GM18519 (cell line): Measurements from ENCODE around the gene MARCHF3.
"Not testable (repeated sequence)": the region's sequence is repeated elsewhere in the genome, so short reads cannot be mapped to it uniquely, and the experiment has no call there.

Experiments used
- ATAC-seq: cut with Tn5 transposase; IDR thresholded peaks from one replicate; pipeline ENCODE4 v1.9.1; 2021; ENCODE audit warnings: mild to moderate bottlenecking, moderate library complexity; ENCODE audit not compliant: unreplicated experiment, low FRiP score

Gene MARCHF3, protein sequence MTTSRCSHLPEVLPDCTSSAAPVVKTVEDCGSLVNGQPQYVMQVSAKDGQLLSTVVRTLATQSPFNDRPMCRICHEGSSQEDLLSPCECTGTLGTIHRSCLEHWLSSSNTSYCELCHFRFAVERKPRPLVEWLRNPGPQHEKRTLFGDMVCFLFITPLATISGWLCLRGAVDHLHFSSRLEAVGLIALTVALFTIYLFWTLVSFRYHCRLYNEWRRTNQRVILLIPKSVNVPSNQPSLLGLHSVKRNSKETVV

DNA sequence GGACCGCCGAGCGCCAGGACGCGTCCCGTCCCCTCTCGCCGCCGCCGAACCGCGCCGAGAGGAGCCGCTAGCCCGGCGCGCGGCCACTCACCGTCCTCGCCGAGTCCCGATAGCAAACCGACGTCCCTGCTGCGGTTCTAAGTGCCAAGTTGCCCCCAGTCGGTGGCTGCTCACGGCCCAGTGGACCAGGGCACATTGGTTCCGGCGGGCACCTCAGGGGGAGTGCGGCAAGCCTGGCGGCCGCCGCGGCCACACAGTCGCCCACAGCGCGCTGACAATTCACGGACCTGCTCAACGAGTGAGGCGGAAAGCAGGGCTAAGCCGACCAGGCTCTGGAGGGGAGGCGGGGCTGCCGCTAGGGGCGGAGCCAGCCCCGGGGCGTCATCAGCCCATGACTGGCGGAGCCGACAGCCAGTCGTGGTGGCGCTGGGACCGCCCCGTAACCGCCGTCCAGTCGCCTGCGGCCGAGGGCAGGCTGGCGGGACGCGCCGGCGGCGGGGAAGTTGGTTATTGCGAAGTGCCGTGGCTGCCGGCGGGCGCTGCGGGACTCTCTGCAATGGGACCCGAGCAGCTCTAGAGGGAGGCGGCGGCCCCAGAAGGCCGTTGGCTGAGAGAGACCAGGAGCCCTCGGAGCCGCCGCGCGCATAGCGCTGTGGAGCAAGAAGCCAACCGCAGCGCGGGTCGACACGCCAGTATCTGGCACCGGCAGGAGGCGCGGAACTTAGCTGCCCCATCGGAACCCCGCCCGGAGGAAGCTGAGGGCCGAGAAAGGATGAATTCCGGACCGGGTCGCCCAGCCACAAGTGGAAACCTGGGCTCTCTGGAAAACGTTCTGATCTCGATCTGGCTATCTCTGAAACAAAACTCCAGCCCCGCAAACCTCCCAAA lies at the start of gene MARCHF3:
Gene MARCHF3, minus strand, starts transcription at position 300 of the 888 bp plus-strand sequence. CDS start 112,387 bp downstream, outside the sequence.
- ATAC-seq = peak; percentile 96

DNA sequence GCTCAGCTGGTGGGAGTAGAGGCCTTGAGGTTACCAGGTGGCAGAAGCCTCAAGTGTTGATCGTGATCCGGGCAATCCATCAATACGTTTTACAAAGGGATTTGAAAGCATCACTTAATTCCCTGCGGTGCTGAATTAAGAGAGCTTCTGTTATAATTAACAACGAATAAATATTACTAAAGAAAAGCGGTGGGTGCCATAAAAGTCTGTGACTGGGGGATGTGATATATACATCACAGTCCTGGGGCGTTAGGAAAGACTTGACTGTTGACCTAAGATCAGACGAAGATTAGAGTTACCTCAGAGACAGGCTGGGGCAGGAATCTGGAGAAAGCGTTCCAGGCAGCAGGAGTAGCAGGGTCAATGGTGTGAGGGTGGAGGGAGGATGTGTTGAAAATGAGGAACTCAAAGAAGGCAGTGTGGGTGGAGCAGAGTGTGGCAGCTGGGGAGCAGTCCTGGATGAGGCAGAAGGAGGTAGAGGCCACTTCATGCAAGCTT lies 49.7 kb upstream of the MARCHF3 start:
- no peak for ATAC-seq

DNA sequence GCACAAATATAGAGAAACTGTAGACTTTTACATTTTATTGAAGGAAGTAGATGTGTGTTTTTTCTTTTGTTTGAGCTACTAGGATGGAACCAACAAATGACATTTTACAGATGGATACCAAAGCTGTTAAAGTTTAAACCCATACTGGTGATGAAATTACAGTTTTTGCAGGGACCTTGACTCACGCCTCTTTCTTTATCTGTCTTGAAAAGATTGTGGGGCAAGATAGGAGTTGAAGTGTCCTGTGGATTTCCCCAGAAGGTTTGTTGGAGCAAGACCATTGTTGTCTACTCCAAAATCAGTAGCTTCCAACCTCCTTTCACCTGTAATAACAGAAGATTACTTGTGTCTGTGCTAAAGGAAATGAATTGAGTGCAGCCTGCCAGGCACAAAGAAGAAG lies 47.0 kb upstream of the MARCHF3 start:
- ATAC-seq = no peak

DNA sequence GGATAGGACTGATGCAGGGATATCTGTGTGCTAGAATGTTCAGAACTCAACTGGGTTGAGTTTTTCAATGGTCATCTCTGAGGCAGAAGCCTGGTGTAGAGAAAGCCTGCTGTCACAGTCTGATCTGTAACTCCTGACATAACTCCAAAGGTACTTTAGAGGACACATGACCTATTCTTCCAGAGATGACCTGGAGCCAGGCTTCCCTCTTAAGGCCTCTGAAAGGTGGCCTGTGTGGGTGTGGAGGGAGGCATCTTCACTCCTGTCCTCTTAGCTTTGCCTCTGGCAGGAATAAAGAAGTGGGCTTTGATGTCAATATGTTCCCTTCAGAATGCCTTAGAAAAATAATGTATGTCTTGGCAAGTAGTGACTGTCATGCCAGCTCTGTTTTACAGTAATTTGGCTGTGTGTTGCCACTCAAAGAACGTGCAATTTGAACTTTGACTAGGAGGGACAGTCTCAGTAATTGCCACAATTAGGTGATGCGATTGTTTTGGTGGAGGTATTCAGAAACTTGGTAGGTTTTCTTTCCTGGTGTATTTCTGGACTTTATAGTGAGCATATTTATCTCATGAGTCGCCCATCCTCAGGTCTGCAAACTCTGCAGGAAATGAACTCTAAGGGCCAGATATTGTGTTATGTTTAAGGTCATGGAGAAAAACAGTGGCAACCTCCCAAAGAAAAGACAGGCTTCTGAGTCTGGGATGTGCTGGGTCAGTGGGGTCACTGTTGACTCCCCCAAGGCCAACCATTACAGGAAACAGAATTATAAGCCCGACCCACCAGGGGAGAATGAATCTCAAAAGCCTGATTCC lies 46.2 kb upstream of the MARCHF3 start:
- ATAC-seq = no peak

DNA sequence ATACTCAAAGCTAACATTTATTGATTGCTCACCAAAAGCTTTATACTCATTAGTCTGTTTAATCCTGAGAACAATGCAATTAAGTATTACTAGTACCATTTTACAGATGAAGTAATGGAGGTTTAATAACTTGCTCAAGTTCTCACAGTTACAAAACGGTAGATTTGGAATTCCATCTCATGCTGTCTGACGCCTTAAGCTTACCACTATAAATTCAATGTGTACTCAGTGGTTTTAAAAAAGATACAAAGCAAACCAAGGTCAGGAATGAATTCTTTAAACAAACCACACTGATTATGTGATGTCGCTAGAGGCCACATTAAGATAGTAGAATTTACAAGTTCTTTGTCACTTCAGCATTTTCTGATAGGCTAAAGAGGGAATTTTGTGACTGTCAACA lies 44.1 kb upstream of the MARCHF3 start:
- no peak for ATAC-seq

DNA sequence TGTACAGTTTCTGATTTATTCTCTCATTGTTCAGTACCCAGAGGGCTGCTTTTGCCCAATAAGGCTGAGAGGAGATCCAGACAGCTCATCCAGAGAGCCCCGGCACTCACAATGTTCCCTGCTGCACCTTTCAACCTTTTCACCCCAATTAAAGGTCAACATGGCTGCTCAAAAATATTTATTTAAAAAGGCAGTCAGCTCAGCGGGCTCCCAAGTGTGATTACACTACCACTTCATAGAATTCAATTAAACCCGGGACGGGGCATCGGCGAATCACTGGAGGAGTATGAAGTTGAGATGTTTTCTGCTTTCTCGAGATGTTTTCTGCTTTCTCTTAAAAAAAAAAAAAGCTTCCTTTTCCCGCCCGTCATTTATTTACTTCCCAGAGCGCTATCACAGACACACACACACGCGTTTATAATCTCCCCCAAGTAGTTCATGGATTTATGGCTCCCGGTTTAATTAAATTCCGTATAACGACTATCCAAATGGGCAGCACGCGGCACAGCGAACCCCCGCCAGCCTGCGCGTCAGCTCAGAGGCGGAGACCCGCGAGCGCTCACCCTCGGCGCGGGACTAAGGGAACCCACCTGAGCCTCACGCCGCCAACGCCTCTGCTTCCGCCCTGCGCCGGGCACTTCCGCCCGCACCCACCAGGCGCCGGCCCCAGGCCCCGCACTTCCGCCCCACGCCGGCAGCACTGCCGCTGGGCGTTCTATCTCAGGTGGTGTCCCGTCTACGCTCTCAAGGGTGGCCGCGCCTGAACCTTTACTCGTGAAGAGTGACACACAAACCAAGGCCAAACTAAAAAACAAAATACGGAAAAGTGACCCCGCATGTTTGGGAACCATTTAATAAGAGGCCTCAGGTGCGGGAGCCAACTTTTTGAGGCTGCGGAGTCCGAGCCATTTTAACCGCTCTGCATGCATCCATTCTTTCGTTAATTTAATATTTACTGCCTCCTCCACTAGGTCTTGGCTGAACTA lies 42.8 kb upstream of the MARCHF3 start, which contains the start of gene C5orf63:
Gene C5orf63, minus strand, starts transcription at position 642 of the 986 bp plus-strand sequence. CDS start 14,507 bp downstream, outside the sequence.
- ATAC-seq = peak; percentile 95

DNA sequence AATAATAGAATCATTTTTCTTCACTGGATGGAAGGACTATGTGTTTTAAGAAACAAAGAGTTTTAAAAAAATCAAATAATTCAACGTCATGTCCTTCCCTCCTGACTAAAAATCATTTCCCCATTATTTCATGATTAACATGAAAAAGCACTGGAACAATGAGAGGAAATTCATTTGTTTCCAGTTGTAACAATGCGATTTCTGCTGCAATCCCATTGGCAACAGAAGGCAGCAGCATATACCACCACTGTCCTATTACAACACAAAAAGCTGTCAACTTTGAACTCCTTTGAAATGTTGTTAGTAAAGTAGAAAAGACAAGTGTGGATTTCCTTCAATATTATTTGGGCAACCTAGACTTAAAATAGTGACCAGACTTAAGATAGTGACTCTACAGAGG lies 39.9 kb upstream of the MARCHF3 start:
- ATAC-seq = no peak

DNA sequence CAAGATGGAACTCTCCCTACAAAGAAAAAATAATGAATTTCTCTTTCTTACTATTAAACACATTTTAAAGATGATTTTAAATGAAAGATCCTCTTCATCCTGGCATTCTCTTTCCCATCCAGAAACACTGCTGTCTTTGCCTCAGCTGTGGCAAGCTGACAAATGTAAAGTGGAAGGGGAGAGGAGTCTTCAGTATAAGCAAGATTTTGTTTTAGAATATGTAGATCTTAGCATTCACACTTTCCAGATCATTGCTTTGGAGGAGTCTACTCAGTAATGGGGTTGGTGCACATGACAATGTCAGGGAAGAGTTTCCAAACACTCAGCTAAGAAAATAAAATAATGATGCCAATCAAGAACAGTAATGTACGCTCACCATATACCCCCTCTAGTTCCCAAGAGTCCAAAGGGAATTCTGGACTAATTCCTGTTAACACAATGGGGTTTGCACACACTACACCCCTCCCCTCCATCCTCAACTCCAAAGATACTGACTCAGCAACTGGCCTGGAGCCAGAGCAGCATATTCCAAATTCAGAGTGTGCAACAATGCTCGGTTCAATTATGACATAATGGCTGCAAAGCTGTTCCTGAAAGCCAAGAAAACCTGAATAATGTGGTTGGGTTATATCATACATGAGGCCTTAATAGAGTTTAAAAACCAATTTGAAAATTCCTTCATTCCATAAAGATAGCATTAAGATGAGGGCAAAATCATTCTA lies 38.3 kb upstream of the MARCHF3 start:
- ATAC-seq = no peak

DNA sequence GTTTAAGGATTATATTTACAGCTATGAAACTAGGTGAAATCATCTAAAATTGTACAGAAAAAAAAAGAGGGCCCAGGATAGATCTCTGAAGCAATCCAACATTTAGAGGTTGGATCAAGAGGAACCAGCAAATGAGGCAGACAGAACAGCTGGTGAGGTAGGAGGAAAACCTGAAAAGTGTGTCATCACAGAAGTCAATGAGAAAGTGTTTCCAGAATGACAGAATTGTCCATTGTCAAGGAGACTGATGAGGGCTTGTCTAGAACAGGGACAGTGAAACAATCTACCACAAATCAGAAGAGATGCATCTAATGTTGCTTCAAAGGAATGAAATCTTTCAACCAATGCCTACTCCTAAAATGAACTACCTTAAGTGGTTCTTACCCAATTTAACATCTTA lies 36.4 kb upstream of the MARCHF3 start:
- no peak for ATAC-seq

DNA sequence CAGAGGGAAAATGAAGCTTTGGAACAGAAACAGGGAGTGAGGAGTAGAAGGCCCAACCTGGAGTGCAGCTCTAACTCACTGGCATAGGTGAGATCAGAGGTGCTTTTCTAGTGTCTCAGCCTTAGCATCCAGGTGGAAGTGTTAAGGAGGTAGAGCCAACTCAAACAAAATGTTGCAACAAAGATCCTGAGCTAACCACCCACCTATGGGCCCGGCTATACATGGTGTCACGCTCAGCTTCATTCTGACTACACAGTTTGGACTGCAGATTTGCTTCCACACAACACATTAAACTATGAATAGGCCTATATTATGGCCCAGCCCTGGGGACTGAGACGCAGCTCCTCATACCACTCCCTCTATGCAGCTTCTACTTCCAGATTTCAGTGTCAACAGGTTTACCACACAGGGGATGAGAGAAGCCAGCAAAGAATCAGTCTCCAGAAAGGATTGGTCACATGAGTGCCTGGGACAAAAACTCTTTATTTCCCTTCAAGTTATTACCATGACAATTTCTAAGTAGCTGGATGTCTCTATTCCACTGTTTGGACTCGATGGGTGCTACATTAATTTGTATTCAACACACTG lies 34.0 kb upstream of the MARCHF3 start:
- ATAC-seq = no peak

DNA sequence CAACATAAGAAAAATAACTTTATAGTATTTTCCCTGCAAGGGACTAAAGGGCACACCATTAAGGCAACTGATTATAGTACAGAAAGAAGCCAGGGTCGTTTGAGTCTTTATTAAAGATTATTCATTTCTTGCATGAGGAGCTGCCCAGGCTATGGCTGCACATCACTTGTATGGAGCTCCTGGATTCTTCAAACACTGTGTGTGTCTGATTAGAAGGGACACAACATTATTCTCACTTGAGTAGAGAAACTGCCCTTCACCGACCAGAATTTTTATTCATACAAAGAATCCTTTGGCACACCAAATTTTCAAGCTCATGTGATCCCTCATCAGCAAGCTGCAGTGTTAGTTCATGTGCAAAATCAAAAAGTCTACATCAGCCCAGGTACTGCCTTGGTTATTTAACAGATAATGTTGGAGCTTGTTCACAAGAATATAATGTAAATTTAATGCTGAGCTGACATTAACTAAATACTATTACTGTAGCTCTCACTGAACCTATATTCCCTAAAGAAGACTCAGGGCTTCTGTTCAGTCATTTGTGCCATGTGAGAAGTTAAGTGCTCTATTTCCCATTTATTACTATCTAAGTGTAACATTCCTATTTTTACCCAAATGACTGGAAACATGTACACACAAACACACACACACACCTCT lies 33.0 kb upstream of the MARCHF3 start:
- no peak for ATAC-seq

DNA sequence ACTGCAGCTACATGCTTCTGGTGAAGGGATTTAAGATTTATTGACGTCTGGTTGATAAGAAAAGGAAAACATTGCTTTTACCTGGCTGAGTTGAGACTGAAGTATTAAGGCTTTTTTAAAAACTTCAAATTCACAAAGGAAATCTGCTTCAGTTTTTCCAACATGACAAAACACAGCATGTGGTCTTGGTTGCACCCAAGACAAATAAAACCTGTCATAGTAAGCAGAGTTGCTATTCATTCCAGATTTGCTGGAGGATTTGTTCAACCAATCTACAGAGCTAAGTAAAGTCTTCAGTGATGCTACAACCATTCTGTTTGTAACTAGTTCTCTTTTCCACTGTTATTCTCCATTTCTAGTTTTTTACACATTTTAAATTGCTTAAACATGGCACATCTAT lies 31.6 kb upstream of the MARCHF3 start:
- ATAC-seq = no peak

DNA sequence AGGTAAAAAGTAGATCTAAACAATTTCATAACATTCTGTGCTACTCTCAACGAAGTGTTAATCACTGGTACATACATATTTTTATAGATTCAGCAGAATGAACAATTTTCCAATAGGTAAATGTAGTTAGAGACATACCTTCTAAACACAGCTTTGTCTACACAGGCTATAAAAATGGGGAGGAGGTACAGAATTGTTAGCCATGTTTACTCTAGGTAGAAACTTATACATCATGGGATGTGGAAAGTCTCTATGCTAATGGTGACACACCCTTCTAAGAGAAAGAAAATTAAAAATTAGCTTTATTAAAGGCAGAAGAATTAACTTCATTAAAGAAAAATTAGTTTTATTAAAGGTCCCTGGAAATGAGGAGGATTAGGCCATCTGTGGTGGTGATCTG lies 31.2 kb upstream of the MARCHF3 start:
- ATAC-seq = no peak

DNA sequence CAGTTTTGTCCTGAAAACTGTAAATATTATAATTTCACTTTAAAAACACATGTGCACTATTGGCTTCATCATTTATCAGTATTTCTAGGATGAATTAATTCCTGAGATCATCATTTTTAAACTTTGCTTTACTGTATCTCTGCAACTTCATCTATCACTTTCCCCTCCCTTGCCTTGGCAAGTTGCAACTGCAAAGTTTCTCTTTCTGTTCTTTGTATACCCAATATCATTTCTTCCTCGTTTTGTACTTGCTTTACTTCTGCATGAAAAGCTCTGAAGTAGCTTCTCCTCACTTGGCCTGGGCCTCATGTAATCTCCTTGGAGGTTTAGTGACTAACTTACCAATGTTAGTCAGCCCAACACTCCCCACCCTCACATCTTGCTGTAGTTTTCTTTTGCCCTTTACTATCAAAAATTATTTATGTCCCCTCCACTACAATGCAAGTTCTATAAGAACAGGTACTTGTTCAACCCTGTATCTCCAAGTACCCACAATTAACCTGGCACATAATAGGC lies 30.2 kb upstream of the MARCHF3 start:
- no peak for ATAC-seq

DNA sequence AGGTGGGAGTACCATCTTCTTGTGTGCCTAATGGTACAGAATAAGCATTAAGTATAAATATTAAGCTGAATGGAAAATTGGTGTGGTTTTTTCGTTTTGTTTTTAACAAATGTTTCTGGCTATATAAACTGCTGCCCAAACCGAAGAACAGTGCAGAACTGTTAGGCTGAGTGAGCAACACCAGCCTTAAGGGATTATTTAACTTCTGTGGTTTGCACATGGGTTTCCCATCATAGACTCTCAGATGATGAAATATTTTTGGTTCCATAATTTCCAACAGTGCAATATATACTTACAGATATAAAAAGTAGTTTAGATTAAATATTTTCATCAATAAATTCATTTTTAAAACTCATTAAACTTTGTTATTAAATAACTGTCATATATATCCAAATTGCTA lies 26.5 kb upstream of the MARCHF3 start:
- ATAC-seq = no peak

DNA sequence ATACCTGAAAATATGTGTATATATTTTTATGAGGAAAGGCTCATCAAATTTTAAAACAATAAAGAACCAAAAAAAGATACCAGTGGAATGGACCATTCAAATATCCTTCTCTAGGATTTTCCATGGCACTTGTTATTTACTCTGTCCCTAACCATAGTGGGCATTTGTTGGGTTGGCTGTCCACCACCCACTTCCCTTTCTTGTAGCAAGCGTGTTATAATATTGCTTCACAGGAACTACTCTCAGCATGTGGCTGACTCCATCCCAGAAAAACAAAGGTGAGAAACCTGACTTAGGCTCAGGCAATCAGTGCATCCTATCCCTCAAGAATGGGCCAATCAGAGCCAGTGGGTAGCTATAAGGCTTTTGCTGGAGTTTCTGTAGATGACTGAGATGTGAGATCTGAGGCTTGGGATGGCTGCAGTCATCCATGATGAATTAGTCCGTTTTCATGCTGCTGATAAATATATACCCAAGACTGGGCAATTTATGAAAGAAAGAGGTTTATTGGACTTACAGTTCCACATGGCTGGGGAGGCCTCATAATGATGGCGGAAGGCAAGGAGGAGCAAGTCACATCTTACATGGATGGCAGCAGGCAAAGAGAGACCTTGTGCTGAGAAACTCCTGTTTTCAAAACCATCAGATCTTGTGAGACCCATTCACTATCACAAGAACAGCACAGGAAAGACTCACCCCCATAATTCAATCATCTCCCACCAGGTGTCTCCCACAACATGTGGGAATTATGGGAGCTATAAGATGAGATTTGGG lies 25.7 kb upstream of the MARCHF3 start:
- no peak for ATAC-seq

DNA sequence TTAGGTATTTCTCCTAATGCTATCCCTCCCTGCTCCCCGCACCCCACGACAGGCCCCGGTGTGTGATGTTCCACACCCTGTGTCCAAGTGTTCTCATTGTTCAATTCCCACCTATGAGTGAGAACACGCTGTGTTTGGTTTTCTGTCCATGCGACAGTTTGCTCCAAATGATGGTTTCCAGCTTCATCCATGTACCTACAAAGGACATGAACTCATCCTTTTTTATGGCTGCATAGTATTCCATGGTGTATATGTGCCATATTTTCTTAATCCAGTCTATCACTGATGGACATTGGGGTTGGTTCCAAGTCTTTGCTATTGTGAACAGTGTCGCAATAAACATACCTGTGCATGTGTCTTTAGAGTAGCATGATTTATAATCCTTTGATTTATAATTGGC lies 23.2 kb upstream of the MARCHF3 start:
- not testable (repeated sequence) for ATAC-seq
